IMR-90 (cell line): ENCODE data around the gene IQGAP2.

Experiments used
- CEBPB ChIP-seq: IDR thresholded peaks from 2 replicates; pipeline ENCODE4 v1.6.1; 2012; ENCODE audit warnings: low read depth, low read length, improper control_type of control experiment
- MXI1 ChIP-seq: IDR thresholded peaks from 2 replicates; pipeline ENCODE4 v1.6.1; 2012; ENCODE audit warnings: low read depth, mild to moderate bottlenecking, low read length, moderate library complexity, borderline replicate concordance
- POLR2A ChIP-seq: IDR thresholded peaks from 2 replicates; pipeline ENCODE4 v1.6.1; 2012; ENCODE audit warnings: mild to moderate bottlenecking, low read depth, low read length
- RAD21 ChIP-seq: IDR thresholded peaks from 2 replicates; pipeline ENCODE4 v1.6.1; 2012; ENCODE audit warnings: low read length, improper control_type of control experiment
- RCOR1 ChIP-seq: IDR thresholded peaks from 2 replicates; pipeline ENCODE4 v1.6.1; 2012; ENCODE audit warnings: mild to moderate bottlenecking, low read length, improper control_type of control experiment; ENCODE audit not compliant: insufficient replicate concordance
- RFX5 ChIP-seq: IDR thresholded peaks from 2 replicates; pipeline ENCODE4 v1.8.0; 2012; ENCODE audit warnings: low read depth, mild to moderate bottlenecking, low read length, moderate library complexity
- SMC3 ChIP-seq: fragments of 150-350 bp; IDR thresholded peaks from 2 replicates; pipeline ENCODE4 v1.6.1; 2016; ENCODE audit warnings: low read depth, mild to moderate bottlenecking, antibody characterized with exemption, low read length, moderate library complexity
- TF ChIP-seq, protein P1 (sequence below): conservative IDR thresholded peaks from 2 replicates; pipeline ENCODE4 v1.5.1; 2012; ENCODE audit warnings: mild to moderate bottlenecking, low read depth, low read length, improper control_type of control experiment

DNA sequence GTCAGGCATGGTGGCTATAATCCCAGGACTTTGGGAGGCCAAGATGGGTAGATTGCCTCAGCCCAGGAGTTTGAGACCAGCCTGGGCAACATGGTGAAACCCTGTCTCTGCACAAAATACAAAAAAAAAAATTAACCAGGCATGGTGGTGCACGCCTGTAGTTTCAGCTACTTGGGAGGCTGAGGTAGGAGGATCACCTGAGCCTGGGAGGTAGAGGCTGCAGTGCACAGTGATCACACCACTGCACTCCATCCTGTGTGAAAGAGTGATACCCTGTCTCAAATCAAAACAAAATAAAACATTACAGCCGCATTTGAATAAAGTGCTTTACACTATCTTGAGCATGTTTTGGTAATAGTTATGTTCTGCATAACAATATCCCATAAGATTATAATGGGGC is 74.0 kb downstream of the IQGAP2 start:
- no peak for TF ChIP-seq RFX5
- TF ChIP-seq, protein P1, sequence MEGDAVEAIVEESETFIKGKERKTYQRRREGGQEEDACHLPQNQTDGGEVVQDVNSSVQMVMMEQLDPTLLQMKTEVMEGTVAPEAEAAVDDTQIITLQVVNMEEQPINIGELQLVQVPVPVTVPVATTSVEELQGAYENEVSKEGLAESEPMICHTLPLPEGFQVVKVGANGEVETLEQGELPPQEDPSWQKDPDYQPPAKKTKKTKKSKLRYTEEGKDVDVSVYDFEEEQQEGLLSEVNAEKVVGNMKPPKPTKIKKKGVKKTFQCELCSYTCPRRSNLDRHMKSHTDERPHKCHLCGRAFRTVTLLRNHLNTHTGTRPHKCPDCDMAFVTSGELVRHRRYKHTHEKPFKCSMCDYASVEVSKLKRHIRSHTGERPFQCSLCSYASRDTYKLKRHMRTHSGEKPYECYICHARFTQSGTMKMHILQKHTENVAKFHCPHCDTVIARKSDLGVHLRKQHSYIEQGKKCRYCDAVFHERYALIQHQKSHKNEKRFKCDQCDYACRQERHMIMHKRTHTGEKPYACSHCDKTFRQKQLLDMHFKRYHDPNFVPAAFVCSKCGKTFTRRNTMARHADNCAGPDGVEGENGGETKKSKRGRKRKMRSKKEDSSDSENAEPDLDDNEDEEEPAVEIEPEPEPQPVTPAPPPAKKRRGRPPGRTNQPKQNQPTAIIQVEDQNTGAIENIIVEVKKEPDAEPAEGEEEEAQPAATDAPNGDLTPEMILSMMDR = no peak
- no peak for TF ChIP-seq POLR2A
- TF ChIP-seq SMC3 = no peak
- TF ChIP-seq RAD21 = no peak
- TF ChIP-seq RCOR1 = no peak
- no peak for TF ChIP-seq MXI1
- no peak for TF ChIP-seq CEBPB
